Heart right ventricle (tissue), 16 donors: ENCODE measurements around the gene ADAMTS17. TPM values are rescaled to one million over a fixed set of nuclear protein-coding genes. Genes with fewer than 3 reads are reported as not detected.

Experiments
- ATAC-seq, 8 donors: fragments of 200-7000 bp; cut with Tn5 transposase; one replicate each; pipeline ENCODE4 v1.9.1; 2020; ENCODE audit warnings: mild to moderate bottlenecking in 8 of 8, moderate library complexity in 8 of 8, moderate number of reproducible peaks in 1 of 8
- DNase-seq, 2 donors: peaks; one replicate each; pipeline ENCODE4 v3.0.0-alpha.2; 2020
- H3K27ac ChIP-seq, 10 donors: fragments of 200-600 bp; sonication (generic) in 2 of 10; one replicate each; pipeline versions ENCODE4 v1.5.0 to v1.8.0; 2020 to 2022; ENCODE audit warnings: mild to moderate bottlenecking in 3 of 10
- H3K27me3 ChIP-seq, 7 donors: fragments of 200-600 bp; one replicate each; pipeline ENCODE4 v1.8.0; 2021 to 2022; ENCODE audit warnings: mild to moderate bottlenecking in 2 of 7
- H3K36me3 ChIP-seq, 9 donors: fragments of 200-600 bp; sonication (generic) in 1 of 9; one replicate each; pipeline versions ENCODE4 v1.5.0 to v1.8.0; 2020 to 2022; ENCODE audit warnings: mild to moderate bottlenecking in 2 of 9
- H3K4me1 ChIP-seq, 9 donors: fragments of 200-600 bp; sonication (generic) in 1 of 9; one replicate each; pipeline versions ENCODE4 v1.5.0 to v1.8.0; 2020 to 2022; ENCODE audit warnings: mild to moderate bottlenecking in 4 of 9
- H3K4me3 ChIP-seq, 10 donors: fragments of 200-600 bp; sonication (generic) in 2 of 10; one replicate each; pipeline versions ENCODE4 v1.5.0 to v1.8.0; 2020 to 2022; ENCODE audit warnings: mild to moderate bottlenecking in 7 of 10, moderate library complexity in 2 of 10
- H3K9me3 ChIP-seq, 11 donors: fragments of 200-600 bp in 10 of 11; sonication (generic) in 2 of 11; one replicate each; pipeline versions ENCODE4 v1.5.0 to v1.8.0; 2013 to 2022; ENCODE audit warnings: mild to moderate bottlenecking in 2 of 11, control low read depth in 1 of 11, moderate library complexity in 1 of 11
- WGBS, 2 donors: extraction: QIAGEN DNeasy Blood & Tissue Kit; methylation state at CpG; one replicate each; pipeline ENCODE4 v1.1.7; 2013; ENCODE audit warnings: inconsistent platforms in 1 of 2; 5-methylcytosine and 5-hydroxymethylcytosine counted together
- intact Hi-C, 10 donors: fragments of 100-400 bp; cut with DNase I; formaldehyde crosslinking; loops; one replicate each; pipeline versions ENCODE4 v1.11.1 to v1.14.2; 2022
- polyA plus RNA-seq, 2 donors: library from polyadenylated mRNA; stranded (reverse); fragments of 200-250 nt; gene quantifications; one replicate each; pipeline ENCODE4 v1.2.3, GENCODE V29; 2013
- total RNA-seq, 10 donors: library from RNA; stranded (reverse); fragmentation: NEBNext Ultra II Directional in 3 of 10; extraction: Animal tissue kit (Norgen Biotek cat#: 25700) in 3 of 10; gene quantifications; one replicate each; pipeline versions ENCODE4 v1.2.1 to v1.2.4, GENCODE V29; 2021 to 2023
- TF ChIP-seq, protein P1 (sequence below), 9 donors: fragments of 200-600 bp; sonication (generic) in 2 of 9; IDR thresholded peaks; one replicate each; pipeline versions ENCODE4 v1.5.0 to v1.8.0; 2021 to 2022; ENCODE audit warnings: antibody characterized with exemption in 9 of 9, mild to moderate bottlenecking in 5 of 9, moderate library complexity in 1 of 9
- donor health status: Arrhythmogenic right ventricular cardiomyopathy.
- donor health status: ischemic (EF 13 %, LVEDD 7.1; RV severe dilation, severe dysfunction).
- donor health status: healthy with polysubstance abuse.
- donor health status: DM: no; HTN: yes; CAD: no.
- donor health status: DM: no; HTN: no; CAD: no.
- donor health status: ischemic (EF 25% LVEDD 6.9; RV normal size, moderate dysfunction).
- donor health status: ischemic (EF 25% LVEDD 5.7; RV mildly dilated, moderate dysfunction).
- donor health status: healthy.
- donor health status: DM: yes; HTN: yes; CAD: no.
- donor health status: Ischemic cardiomyopathy.
- donor health status: ischemic (EF 35%, LVEDD 5.7; RV mildly dilated, moderate dysfunction).
- donor health status: nonischemic (EF 11% LVEDD 7.7; RV severe dilation, severe dysfunction).
- donor health status: DM: yes; HTN: yes; CAD: no.
- donor health status: PGD.
- donor health status: ischemic (EF 29% LVEDD 5.4; RV normal size, mild dysfunction).
- donor health status: nonischemic (EF 23%, LVEDD 6.1; RV moderate dilation, normal function).

Gene ADAMTS17
- total and polyA plus RNA-seq, 12 donors: 0.47 to 5.0 (median 1.2) TPM

DNA sequence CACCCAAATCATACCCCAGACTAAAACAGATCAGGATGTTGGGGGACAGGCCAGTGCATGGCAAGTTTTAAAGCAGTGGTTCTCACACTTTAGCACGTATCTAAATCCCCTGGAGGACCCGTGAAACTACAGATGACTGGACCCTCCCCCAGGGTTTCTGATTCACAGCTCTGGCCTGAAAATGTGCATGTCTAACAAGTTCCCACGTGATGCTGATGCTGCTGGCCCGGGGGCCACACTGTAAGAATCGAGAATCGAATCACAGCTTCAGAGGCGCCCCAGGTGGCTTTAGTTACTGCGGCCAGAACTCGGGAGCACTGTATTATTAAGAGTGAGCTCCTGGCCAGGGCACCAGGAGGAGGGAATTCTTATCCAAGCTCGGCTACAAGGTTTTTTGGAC, 11.6 kb downstream of the ADAMTS17 start:
- no peaks in the 10 kb centered on the region for H3K9me3 ChIP-seq
- H3K36me3 ChIP-seq: no peaks in the 10 kb centered on the region
- peaks cover 0 to 18% (median 0%) of the 10 kb centered on the region in 7 donors for H3K27me3 ChIP-seq
- TF ChIP-seq, protein P1, sequence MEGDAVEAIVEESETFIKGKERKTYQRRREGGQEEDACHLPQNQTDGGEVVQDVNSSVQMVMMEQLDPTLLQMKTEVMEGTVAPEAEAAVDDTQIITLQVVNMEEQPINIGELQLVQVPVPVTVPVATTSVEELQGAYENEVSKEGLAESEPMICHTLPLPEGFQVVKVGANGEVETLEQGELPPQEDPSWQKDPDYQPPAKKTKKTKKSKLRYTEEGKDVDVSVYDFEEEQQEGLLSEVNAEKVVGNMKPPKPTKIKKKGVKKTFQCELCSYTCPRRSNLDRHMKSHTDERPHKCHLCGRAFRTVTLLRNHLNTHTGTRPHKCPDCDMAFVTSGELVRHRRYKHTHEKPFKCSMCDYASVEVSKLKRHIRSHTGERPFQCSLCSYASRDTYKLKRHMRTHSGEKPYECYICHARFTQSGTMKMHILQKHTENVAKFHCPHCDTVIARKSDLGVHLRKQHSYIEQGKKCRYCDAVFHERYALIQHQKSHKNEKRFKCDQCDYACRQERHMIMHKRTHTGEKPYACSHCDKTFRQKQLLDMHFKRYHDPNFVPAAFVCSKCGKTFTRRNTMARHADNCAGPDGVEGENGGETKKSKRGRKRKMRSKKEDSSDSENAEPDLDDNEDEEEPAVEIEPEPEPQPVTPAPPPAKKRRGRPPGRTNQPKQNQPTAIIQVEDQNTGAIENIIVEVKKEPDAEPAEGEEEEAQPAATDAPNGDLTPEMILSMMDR (IDR thresholded peaks at IDR 0.05): no peak
- ATAC-seq: no peak
- intact Hi-C loops: loop anchor here in 6 of 10 donors (10.0 kb wide), 5 partner anchors 115 to 405 kb away; no protein-coding TSS in a partner anchor
- H3K4me3 ChIP-seq: no peak overlapping the region
- no peaks in the 10 kb centered on the region for H3K4me1 ChIP-seq
- no peak for DNase-seq
- H3K27ac ChIP-seq: peak overlapping the region in 1 of 10 donors; percentile 34
- WGBS, 2 donors: 69 to 76% methylated on average over 10 of the region's 10 CpGs

DNA sequence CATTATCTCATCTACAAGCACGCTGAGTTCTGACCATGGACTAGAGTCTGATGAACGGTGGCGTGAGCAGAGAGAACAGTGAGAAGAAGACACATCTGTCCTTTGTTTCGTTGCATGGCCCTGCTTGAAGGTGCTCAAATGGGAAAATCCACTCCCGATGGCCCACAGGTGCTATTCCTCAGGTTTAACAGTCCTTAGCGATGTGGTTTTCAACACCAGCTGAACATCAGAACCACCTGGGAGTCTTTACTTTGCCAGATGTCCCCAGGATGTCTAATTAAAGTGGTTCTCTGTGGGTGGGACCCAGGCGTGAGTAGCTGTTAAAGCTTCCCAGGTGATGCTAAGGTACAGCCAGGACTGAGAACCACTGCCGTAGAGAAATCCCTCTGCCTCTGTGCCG, 13.0 kb downstream of the ADAMTS17 start:
- TF ChIP-seq, protein P1 (IDR thresholded peaks at IDR 0.05): no peak
- intact Hi-C loops: no loop called here
- Histone ChIP-seq H3K27me3 (peaks cover 0 to 14% (median 0%) of the 10 kb centered on the region in 7 donors), H3K27ac (no peak overlapping the region), H3K36me3 (no peaks in the 10 kb centered on the region), H3K4me3 (no peak overlapping the region), H3K4me1 (no peaks in the 10 kb centered on the region), H3K9me3 (no peaks in the 10 kb centered on the region)
- DNase-seq: no peak
- no peak for ATAC-seq
- WGBS, 2 donors: 78 to 88% methylated on average over 9 of the region's 9 CpGs

DNA sequence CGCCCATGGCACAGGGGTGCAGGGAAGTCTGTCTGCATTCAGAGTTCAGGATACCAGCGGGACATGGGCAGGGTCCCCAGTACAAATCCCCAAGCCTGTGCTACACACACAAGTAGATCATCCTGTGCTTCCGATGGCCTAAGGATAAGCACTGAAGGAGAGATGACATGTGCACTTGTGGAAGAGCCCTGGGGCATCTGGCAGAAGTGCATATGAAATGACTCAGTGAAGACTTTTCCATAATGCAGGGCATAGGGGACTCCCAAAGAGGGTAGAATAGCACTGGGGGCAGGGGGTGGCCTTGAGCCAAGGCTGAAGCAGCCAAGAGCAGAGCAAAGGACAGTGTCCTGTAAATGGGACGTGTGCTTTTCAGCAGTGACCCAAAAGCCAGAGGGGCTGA, 22.9 kb downstream of the ADAMTS17 start:
- WGBS, 2 donors: 90 to 92% methylated on average over 4 of the region's 4 CpGs
- DNase-seq (no peak), ATAC-seq (no peak)
- H3K27ac ChIP-seq: no peak overlapping the region
- H3K9me3 ChIP-seq: peaks cover 0 to 23% (median 3%) of the 10 kb centered on the region in 11 donors
- no peaks in the 10 kb centered on the region for H3K4me1 ChIP-seq
- TF ChIP-seq, protein P1 (IDR thresholded peaks at IDR 0.05): no peak
- H3K36me3 ChIP-seq: no peaks in the 10 kb centered on the region
- intact Hi-C loops: no loop called here
- no peak overlapping the region for H3K4me3 ChIP-seq
- no peaks in the 10 kb centered on the region for H3K27me3 ChIP-seq

DNA sequence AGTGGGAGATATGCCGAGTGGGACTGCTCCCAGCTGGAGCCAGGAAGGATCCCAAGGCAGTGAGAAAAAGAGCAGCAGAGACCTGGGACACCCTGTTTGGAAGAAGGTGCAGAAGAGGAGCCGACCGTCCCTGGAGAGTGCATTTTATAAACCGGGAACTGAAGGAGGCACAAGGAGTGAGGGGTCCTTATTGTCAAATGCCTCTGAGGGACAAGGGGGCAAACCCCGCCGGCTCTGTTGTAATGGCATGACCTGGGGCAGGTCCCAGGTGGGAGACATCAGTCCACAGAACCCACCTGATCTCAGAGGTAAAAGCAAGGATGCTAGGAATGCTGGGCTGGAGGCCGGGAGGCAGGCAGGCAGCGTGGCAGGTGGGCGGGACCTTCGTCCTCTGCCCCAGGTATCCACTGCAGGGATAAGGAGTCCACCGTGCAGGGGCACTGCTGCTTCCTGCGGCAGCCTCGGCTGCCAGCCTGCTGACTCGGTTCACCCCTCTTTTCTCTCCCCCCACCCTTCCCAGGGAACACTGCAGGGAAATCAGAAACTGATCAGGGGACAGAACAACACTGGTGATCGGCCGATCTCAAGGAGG, 26.9 kb downstream of the ADAMTS17 start:
- H3K36me3 ChIP-seq: no peaks in the 10 kb centered on the region
- DNase-seq (no peak), ATAC-seq (no peak)
- no peak overlapping the region for H3K27ac ChIP-seq
- peaks cover 0 to 30% (median 10%) of the 10 kb centered on the region in 11 donors for H3K9me3 ChIP-seq
- WGBS, 2 donors: 81 to 85% methylated on average over 16 of the region's 16 CpGs
- TF ChIP-seq, protein P1 (IDR thresholded peaks at IDR 0.05): no peak
- intact Hi-C loops: no loop called here
- peaks cover 0 to 9% (median 0%) of the 10 kb centered on the region in 9 donors for H3K4me1 ChIP-seq
- peaks cover 0 to under 1% (median 0%) of the 10 kb centered on the region in 7 donors for H3K27me3 ChIP-seq
- no peak overlapping the region for H3K4me3 ChIP-seq
